A549 (cell line): ENCODE results near the gene MYCBP. TPM values are rescaled to one million over a fixed set of nuclear protein-coding genes. Genes with fewer than 3 reads are reported as not detected.

Experiments used
- ATAC-seq, 2 experiments: fragments of 200-7000 bp in 1 of 2; fragments of >200 bp in 1 of 2; cut with Nextera tagmentation in 1 of 2; cut with Tn5 transposase in 1 of 2; 3 replicates each; pipeline versions ENCODE4 v1.8.0 to v1.9.1; 2018 to 2020; ENCODE audit warnings: mild to moderate bottlenecking in 1 of 2, moderate library complexity in 1 of 2
- CTCF ChIA-PET: fragments of 300-600 bp; sonication (Branson Sonifier 250); formaldehyde crosslinking; extraction: SDS; loops from one replicate; lab custom pipeline; 2021; ENCODE audit warnings: antibody characterized with exemption, inconsistent platforms; lab: Yijun Ruan, JAX
- POLR2A ChIA-PET: fragments of 350-600 bp; formaldehyde crosslinking; extraction: SDS; loops from one replicate; lab custom pipeline; 2021; ENCODE audit warnings: antibody characterized with exemption, inconsistent platforms; lab: Yijun Ruan, JAX
- DNase-seq, 2 experiments: peaks; one replicate each; pipeline versions ENCODE4 v3.0.0 to v3.0.0-alpha.2; 2011 to 2016; ENCODE audit warnings: low read depth in 1 of 2, low spot score in 1 of 2
- FAIRE-seq: peaks from 2 replicates; lab custom pipeline; 2011; peaks lifted over from hg19 to GRCh38; lab: Jason Lieb, UNC
- H3K27ac ChIP-seq, 2 experiments: fragments of >200 bp; sonication (Bioruptor Twin); formaldehyde crosslinking; 3 replicates each; pipeline ENCODE4 v1.5.1; 2016 to 2017
- H3K4me1 ChIP-seq: fragments of >200 bp; sonication (Bioruptor Twin); formaldehyde crosslinking; 3 replicates; pipeline ENCODE4 v1.6.1; 2016
- H3K4me2 ChIP-seq: fragments of >200 bp; sonication (Bioruptor Twin); formaldehyde crosslinking; 3 replicates; pipeline ENCODE4 v1.6.1; 2016
- H3K4me3 ChIP-seq: fragments of >200 bp; sonication (Bioruptor Twin); formaldehyde crosslinking; 3 replicates; pipeline ENCODE4 v1.5.1; 2016
- H3K9me3 ChIP-seq: fragments of >200 bp; sonication (Bioruptor Twin); formaldehyde crosslinking; 3 replicates; pipeline ENCODE4 v1.6.1; 2016
- BHLHE40 ChIP-seq: IDR thresholded peaks from 2 replicates; pipeline ENCODE4 v1.6.1; 2012; ENCODE audit warnings: low read depth, low read length, inconsistent platforms
- CBX2 ChIP-seq: fragments of 200-600 bp; sonication (generic); IDR thresholded peaks from 2 replicates; pipeline ENCODE4 v1.6.1; 2016; ENCODE audit warnings: low read depth, mild to moderate bottlenecking, borderline replicate concordance
- CEBPB ChIP-seq, 2 experiments: fragments of >200 bp in 1 of 2; sonication (Bioruptor Twin) in 1 of 2; formaldehyde crosslinking in 1 of 2; IDR thresholded peaks; 2 replicates each; pipeline ENCODE4 v1.6.1; 2012 to 2016
- CHD2 ChIP-seq: fragments of 150-350 bp; IDR thresholded peaks from 2 replicates; pipeline ENCODE4 v1.6.1; 2014; ENCODE audit warnings: low read length; ENCODE audit not compliant: partially characterized antibody
- CHD4 ChIP-seq: fragments of 200-600 bp; sonication (generic); IDR thresholded peaks from 2 replicates; pipeline ENCODE4 v1.6.1; 2016; ENCODE audit warnings: antibody characterized with exemption, mild to moderate bottlenecking, borderline replicate concordance
- EHF ChIP-seq: fragments of 250-450 bp; sonication (Bioruptor Pico); IDR thresholded peaks from 2 replicates; pipeline ENCODE4 v1.5.0; 2020; ENCODE audit warnings: mild to moderate bottlenecking
- EHMT2 ChIP-seq: fragments of 200-600 bp; sonication (generic); IDR thresholded peaks from 2 replicates; pipeline ENCODE4 v1.6.1; 2016; ENCODE audit warnings: antibody characterized with exemption, low read depth, mild to moderate bottlenecking, moderate library complexity
- EP300 ChIP-seq, 2 experiments: fragments of >200 bp; sonication (Bioruptor Twin); formaldehyde crosslinking; IDR thresholded peaks; 2 replicates in 1 of 2; 3 replicates in 1 of 2; pipeline ENCODE4 v1.6.1; 2016 to 2017
- HDAC2 ChIP-seq: fragments of 200-600 bp; sonication (generic); IDR thresholded peaks from 2 replicates; pipeline ENCODE4 v1.6.1; 2016
- KDM5A ChIP-seq: fragments of 200-600 bp; sonication (generic); IDR thresholded peaks from 2 replicates; pipeline ENCODE4 v1.6.1; 2016; ENCODE audit warnings: antibody characterized with exemption, mild to moderate bottlenecking
- MAFK ChIP-seq: fragments of 450-650 bp; IDR thresholded peaks from 2 replicates; pipeline ENCODE4 v1.6.1; 2014; ENCODE audit not compliant: partially characterized antibody
- MAZ ChIP-seq: fragments of 150-350 bp; IDR thresholded peaks from 2 replicates; pipeline ENCODE4 v1.6.1; 2014; ENCODE audit warnings: antibody characterized with exemption, low read depth, low read length, borderline replicate concordance
- MYC ChIP-seq: IDR thresholded peaks from 2 replicates; pipeline ENCODE4 v1.6.1; 2012; ENCODE audit warnings: mild to moderate bottlenecking, inconsistent platforms, low read length, improper control_type of control experiment, borderline replicate concordance
- PHF8 ChIP-seq: fragments of 200-600 bp; sonication (generic); IDR thresholded peaks from 2 replicates; pipeline ENCODE4 v1.6.1; 2016; ENCODE audit warnings: low read depth, mild to moderate bottlenecking, antibody characterized with exemption, moderate library complexity, borderline replicate concordance
- POLR2A ChIP-seq: IDR thresholded peaks from 2 replicates; pipeline ENCODE4 v1.6.1; 2012; ENCODE audit warnings: mild to moderate bottlenecking, low read length
- RAD21 ChIP-seq, 2 experiments: fragments of >200 bp in 1 of 2; sonication (Bioruptor Twin) in 1 of 2; formaldehyde crosslinking in 1 of 2; IDR thresholded peaks in 1 of 2; conservative IDR thresholded peaks in 1 of 2; 2 replicates in 1 of 2; 3 replicates in 1 of 2; pipeline ENCODE4 v1.6.1; 2012 to 2018; ENCODE audit warnings: inconsistent platforms in 1 of 2
- RARB ChIP-seq: fragments of 250-450 bp; sonication (Bioruptor Pico); IDR thresholded peaks from 2 replicates; pipeline ENCODE4 v1.8.0; 2021; ENCODE audit warnings: mild to moderate bottlenecking, moderate library complexity
- RCOR1 ChIP-seq: fragments of 150-350 bp; IDR thresholded peaks from 2 replicates; pipeline ENCODE4 v1.6.1; 2014; ENCODE audit warnings: antibody characterized with exemption, low read length, low read depth
- SMC3 ChIP-seq: fragments of >200 bp; sonication (Bioruptor Twin); formaldehyde crosslinking; IDR thresholded peaks from 3 replicates; pipeline ENCODE4 v1.6.1; 2018; ENCODE audit warnings: inconsistent platforms
- TFCP2L1 ChIP-seq: fragments of 250-450 bp; sonication (Bioruptor Pico); IDR thresholded peaks from 2 replicates; pipeline ENCODE4 v1.5.0; 2021; ENCODE audit warnings: mild to moderate bottlenecking
- TP53 ChIP-seq: fragments of 250-450 bp; sonication (Bioruptor Pico); IDR thresholded peaks from 2 replicates; pipeline ENCODE4 v1.5.0; 2021; ENCODE audit warnings: mild to moderate bottlenecking, moderate library complexity
- ZFP36 ChIP-seq: fragments of 450-650 bp; IDR thresholded peaks from 2 replicates; pipeline ENCODE4 v1.6.1; 2014; ENCODE audit warnings: borderline replicate concordance; ENCODE audit not compliant: partially characterized antibody
- WGBS: methylation state at CpG from one replicate; pipeline ENCODE4 v1.1.6; 2017; ENCODE audit errors: missing lambda C conversion rate; 5-methylcytosine and 5-hydroxymethylcytosine counted together
- polyA plus RNA-seq, 4 experiments: library from polyadenylated mRNA; depleted of rRNA in 3 of 4; stranded (reverse); fragments of >200 nt; fragmentation: RNase III in 1 of 4; extraction: RNeasy Plus Mini Kit Qiagen cat#74134 plus additional on column Dnase treatment in 1 of 4; gene quantifications; 2 replicates in 3 of 4; 3 replicates in 1 of 4; pipeline ENCODE4 v1.2.3, GENCODE V29; 2011 to 2017
- TF ChIP-seq, protein P1 (sequence below): fragments of >200 bp; sonication (Bioruptor Twin); formaldehyde crosslinking; IDR thresholded peaks from 3 replicates; pipeline ENCODE4 v1.5.1; 2016
- TF ChIP-seq, protein P2 (sequence below): fragments of 150-350 bp; IDR thresholded peaks from 2 replicates; pipeline ENCODE4 v1.6.1; 2014; ENCODE audit warnings: low read depth, mild to moderate bottlenecking, low read length
- TF ChIP-seq, protein P3 (sequence below): fragments of 250-450 bp; sonication (Bioruptor Pico); IDR thresholded peaks from 2 replicates; pipeline ENCODE4 v1.5.0; 2020; ENCODE audit warnings: low read depth, mild to moderate bottlenecking, moderate library complexity

The MYCBP gene
- polyA plus RNA-seq, 2 of the 4 experiments (the other 2 are of a cell fraction) = 25.0 to 25.5 TPM

DNA sequence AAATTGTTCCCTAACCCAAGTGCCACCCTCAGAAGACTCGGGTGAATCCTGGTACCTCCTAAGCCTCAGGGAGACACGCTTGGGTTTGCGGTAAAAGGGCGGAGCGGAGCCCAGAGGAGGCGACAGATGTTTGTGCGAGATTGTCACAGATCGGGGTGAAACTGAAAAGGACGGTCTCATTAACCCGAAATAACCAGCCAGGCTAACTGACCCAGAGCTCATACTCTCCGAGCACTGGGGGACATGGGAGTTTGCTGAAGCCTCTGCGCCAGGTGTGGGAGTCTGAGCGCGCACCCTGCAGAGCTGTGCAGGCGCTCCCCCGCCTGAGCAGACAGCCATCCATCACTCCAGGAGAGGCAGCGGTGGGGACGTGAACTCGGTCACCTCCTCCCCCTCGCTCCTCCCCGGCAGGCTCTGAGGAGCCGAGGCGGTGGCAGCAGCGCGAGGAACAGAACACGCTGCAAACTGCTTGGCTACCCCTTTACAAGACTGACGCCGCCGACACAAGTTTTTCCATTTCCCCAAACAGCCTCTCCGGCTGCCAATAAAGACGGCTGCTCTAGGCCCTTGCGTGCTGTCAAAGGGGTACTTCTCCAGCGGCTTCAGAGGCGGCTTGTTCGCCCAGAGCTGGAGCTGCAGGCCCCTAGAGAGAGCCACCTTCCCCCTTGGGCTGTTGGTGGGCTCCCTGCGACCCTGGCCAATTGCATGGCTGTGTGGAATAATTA is 57.1 kb downstream of the MYCBP start:
- Histone ChIP-seq H3K4me3 (no peak overlapping the region), H3K4me1 (no peaks in the 10 kb centered on the region), H3K4me2 (no peak overlapping the region), H3K9me3 (no peaks in the 10 kb centered on the region; the same call in 2 of the 3 replicates), H3K27ac (no peak overlapping the region)
- ATAC-seq (no peak), DNase-seq (no peak), FAIRE-seq (no peak)
- no peak for TF ChIP-seq TFCP2L1 (CRISPR knock-in tag)
- no peak for TF ChIP-seq MAZ
- no peak for TF ChIP-seq CBX2
- no peak for TF ChIP-seq PHF8
- TF ChIP-seq BHLHE40 = no peak
- TF ChIP-seq RAD21 (conservative IDR thresholded peaks at IDR 0.05 in 1 of 2, IDR thresholded peaks at IDR 0.05 in 1 of 2) = no peak
- no peak for TF ChIP-seq MAFK
- no peak for TF ChIP-seq CEBPB (IDR thresholded peaks at IDR 0.05)
- TF ChIP-seq HDAC2 = no peak
- no peak for TF ChIP-seq EP300 (IDR thresholded peaks at IDR 0.05)
- TF ChIP-seq SMC3 = no peak
- ChIA-PET POLR2A (no interaction called here), CTCF (no interaction called here)
- 61% methylated on average over 32 of the region's 36 CpGs for WGBS

DNA sequence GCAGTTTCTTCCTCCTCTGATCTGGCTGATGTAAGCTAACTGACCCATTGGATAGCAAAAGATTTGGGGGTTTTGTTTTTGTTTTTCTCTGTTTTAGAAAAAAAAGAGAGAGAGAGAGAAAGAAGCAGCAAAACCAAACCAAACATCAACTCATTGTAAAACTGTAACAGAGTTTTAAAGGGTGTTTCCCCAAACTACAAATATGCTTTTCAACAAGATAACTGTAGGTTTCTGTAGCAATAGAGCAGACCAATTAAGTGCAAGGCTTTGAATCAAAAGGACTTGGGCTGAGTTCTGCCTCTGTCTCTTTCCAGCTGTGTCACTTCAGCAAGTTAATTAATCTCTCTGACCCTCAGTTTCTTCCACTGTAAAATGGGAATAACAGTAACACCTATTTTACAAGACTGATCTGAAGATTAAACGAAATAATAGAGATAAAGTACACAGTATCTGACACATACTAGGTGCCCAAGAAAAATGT is 58.1 kb downstream of the MYCBP start:
- ATAC-seq = no peak
- WGBS = 3% methylated on average over 1 of the region's 1 CpG
- TF ChIP-seq ZFP36 (no peak), CHD2 (no peak), CHD4 (no peak), RCOR1 (no peak)
- H3K9me3 ChIP-seq = no peaks in the 10 kb centered on the region; the same call in 2 of the 3 replicates
- no peak for FAIRE-seq
- ChIA-PET POLR2A (interaction anchor here (0.5 kb wide), 1 partner anchor 774 kb away, joined by 3 read pairs; no protein-coding TSS in a partner anchor), CTCF (no interaction called here)
- no peak overlapping the region for H3K4me3 ChIP-seq
- DNase-seq = no peak
- no peak overlapping the region for H3K27ac ChIP-seq
- H3K4me1 ChIP-seq = no peaks in the 10 kb centered on the region
- no peak overlapping the region for H3K4me2 ChIP-seq

DNA sequence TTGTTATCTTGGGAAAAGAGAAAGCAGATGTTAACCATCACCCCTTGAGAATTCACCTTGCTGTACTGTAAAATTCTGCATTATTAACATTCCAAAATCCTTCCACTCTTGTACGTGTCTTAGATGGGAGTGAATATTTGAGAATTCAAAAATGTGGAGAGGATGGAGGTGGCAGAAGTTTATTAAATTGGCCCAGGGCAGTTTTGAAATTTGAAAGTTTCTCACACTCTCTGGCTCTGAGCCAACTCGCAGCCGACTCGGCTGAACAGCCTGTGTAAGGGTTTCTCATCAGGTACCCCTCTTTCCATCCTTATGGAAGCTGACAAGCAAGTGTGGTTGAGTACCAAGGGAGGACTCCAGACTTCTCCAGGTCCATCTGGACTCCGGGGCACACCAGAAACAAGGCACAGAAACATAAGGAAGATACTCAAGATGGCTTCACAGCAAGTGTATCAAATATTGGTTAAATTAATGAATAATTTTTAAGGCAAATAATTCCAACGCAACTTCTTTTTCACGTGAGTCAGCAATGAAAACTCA is 58.6 kb downstream of the MYCBP start:
- H3K9me3 ChIP-seq = no peaks in the 10 kb centered on the region; the same call in 2 of the 3 replicates
- no peak overlapping the region for H3K27ac ChIP-seq
- TF ChIP-seq TP53 (CRISPR knock-in tag) (no peak), RAD21 (conservative IDR thresholded peaks at IDR 0.05 in 1 of 2, IDR thresholded peaks at IDR 0.05 in 1 of 2) (no peak), MAZ (no peak), CEBPB (IDR thresholded peaks at IDR 0.05) (no peak)
- no peak overlapping the region for H3K4me2 ChIP-seq
- ATAC-seq (no peak), FAIRE-seq (no peak), DNase-seq (no peak)
- H3K4me1 ChIP-seq = no peaks in the 10 kb centered on the region
- H3K4me3 ChIP-seq = no peak overlapping the region
- ChIA-PET CTCF (no interaction called here), POLR2A (interaction anchor here (0.5 kb wide), 1 partner anchor 774 kb away, joined by 3 read pairs; no protein-coding TSS in a partner anchor)
- WGBS = 18% methylated on average over 7 of the region's 7 CpGs

DNA sequence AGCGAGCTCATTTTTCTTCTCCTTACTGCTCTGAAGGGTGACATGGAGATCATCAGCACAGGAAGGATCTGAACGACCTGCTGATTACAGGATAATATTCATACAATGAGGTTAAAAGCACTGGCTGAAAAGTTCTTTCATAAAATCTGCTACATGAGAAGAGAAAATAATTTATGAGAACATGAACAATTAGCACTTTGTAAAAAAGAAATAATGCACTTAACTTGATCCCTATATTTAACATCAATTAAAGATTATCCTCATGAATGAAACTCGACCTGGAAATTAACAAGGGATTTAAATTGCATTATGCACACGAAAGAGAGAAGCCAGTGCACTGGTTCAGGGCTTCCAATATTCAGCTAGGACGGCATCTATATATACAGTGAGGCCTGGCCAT is 60.2 kb downstream of the MYCBP start:
- no peaks in the 10 kb centered on the region; the same call in 2 of the 3 replicates for H3K9me3 ChIP-seq
- CTCF ChIA-PET = interaction anchor here (0.6 kb wide), 1 partner anchor 772 kb away, joined by 3 read pairs; no protein-coding TSS in a partner anchor
- no peak overlapping the region for H3K4me2 ChIP-seq
- no peak overlapping the region for H3K27ac ChIP-seq
- no peak overlapping the region for H3K4me3 ChIP-seq
- ATAC-seq = no peak
- no peak for FAIRE-seq
- TF ChIP-seq KDM5A (no peak), EHMT2 (no peak), POLR2A (no peak), SMC3 (no peak), RARB (CRISPR knock-in tag) (no peak), EHF (CRISPR knock-in tag) (no peak), ZFP36 (no peak), HDAC2 (no peak), EP300 (IDR thresholded peaks at IDR 0.05) (no peak), MYC (no peak), TP53 (CRISPR knock-in tag) (no peak)
- TF ChIP-seq, protein P1, sequence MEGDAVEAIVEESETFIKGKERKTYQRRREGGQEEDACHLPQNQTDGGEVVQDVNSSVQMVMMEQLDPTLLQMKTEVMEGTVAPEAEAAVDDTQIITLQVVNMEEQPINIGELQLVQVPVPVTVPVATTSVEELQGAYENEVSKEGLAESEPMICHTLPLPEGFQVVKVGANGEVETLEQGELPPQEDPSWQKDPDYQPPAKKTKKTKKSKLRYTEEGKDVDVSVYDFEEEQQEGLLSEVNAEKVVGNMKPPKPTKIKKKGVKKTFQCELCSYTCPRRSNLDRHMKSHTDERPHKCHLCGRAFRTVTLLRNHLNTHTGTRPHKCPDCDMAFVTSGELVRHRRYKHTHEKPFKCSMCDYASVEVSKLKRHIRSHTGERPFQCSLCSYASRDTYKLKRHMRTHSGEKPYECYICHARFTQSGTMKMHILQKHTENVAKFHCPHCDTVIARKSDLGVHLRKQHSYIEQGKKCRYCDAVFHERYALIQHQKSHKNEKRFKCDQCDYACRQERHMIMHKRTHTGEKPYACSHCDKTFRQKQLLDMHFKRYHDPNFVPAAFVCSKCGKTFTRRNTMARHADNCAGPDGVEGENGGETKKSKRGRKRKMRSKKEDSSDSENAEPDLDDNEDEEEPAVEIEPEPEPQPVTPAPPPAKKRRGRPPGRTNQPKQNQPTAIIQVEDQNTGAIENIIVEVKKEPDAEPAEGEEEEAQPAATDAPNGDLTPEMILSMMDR = no peak
- TF ChIP-seq, protein P2, sequence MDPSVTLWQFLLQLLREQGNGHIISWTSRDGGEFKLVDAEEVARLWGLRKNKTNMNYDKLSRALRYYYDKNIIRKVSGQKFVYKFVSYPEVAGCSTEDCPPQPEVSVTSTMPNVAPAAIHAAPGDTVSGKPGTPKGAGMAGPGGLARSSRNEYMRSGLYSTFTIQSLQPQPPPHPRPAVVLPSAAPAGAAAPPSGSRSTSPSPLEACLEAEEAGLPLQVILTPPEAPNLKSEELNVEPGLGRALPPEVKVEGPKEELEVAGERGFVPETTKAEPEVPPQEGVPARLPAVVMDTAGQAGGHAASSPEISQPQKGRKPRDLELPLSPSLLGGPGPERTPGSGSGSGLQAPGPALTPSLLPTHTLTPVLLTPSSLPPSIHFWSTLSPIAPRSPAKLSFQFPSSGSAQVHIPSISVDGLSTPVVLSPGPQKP = no peak
- TF ChIP-seq, protein P3, sequence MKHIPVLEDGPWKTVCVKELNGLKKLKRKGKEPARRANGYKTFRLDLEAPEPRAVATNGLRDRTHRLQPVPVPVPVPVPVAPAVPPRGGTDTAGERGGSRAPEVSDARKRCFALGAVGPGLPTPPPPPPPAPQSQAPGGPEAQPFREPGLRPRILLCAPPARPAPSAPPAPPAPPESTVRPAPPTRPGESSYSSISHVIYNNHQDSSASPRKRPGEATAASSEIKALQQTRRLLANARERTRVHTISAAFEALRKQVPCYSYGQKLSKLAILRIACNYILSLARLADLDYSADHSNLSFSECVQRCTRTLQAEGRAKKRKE = no peak
- no peaks in the 10 kb centered on the region for H3K4me1 ChIP-seq
- POLR2A ChIA-PET = no interaction called here
- 12% methylated on average over 5 of the region's 5 CpGs for WGBS
- no peak for DNase-seq
